ENCODE results near the gene FILIP1L.

FILIP1L gene

GRCh38 chr3:99923873-99924272 is 190.4 kb downstream of the FILIP1L start:
- no peak for DNase-seq (ENCODE audit: low spot score)

- no peak for DNase-seq (ENCODE audit: low spot score)
Observed at GRCh38 chr3:99921986-99922385, 192.3 kb downstream of the FILIP1L start.

- no peak for DNase-seq (ENCODE audit: low spot score)
Observed at GRCh38 chr3:99921377-99921695, 193.0 kb downstream of the FILIP1L start.

- no peak for DNase-seq (ENCODE audit: low spot score)
Observed at GRCh38 chr3:99920481-99921376, 193.6 kb downstream of the FILIP1L start.

GRCh38 chr3:99919694-99920093 is 194.6 kb downstream of the FILIP1L start:
- no peak for DNase-seq (ENCODE audit: low spot score)

GRCh38 chr3:99918715-99919114 is 195.6 kb downstream of the FILIP1L start:
- no peak for DNase-seq (ENCODE audit: low spot score)

- no peak for DNase-seq (ENCODE audit: low spot score)
Observed at GRCh38 chr3:99915906-99916432, 198.3 kb downstream of the FILIP1L start.

GRCh38 chr3:99911433-99911832 is 202.9 kb downstream of the FILIP1L start:
- no peak for DNase-seq (ENCODE audit: low spot score)

GRCh38 chr3:99910752-99911290 is 203.5 kb downstream of the FILIP1L start:
- no peak for DNase-seq (ENCODE audit: low spot score)

- no peak for DNase-seq (ENCODE audit: low spot score)
Observed at GRCh38 chr3:99909714-99910495, 204.4 kb downstream of the FILIP1L start.

GRCh38 chr3:99907959-99908544 is 206.2 kb downstream of the FILIP1L start:
- DNase-seq (ENCODE audit: low spot score): no peak

GRCh38 chr3:99903869-99904268 is 210.4 kb downstream of the FILIP1L start:
- no peak for DNase-seq (ENCODE audit: low spot score)

- no peak for DNase-seq (ENCODE audit: low spot score)
Observed at GRCh38 chr3:99902091-99902490, 212.2 kb downstream of the FILIP1L start.

GRCh38 chr3:99901200-99901926 is 212.9 kb downstream of the FILIP1L start:
- DNase-seq (ENCODE audit: low spot score): no peak

- DNase-seq (ENCODE audit: low spot score): no peak
Observed at GRCh38 chr3:99900248-99900647, 214.1 kb downstream of the FILIP1L start.

- no peak for DNase-seq (ENCODE audit: low spot score)
Observed at GRCh38 chr3:99899603-99900002, 214.7 kb downstream of the FILIP1L start.

- no peak for DNase-seq (ENCODE audit: low spot score)
Observed at GRCh38 chr3:99896482-99896881, 217.8 kb downstream of the FILIP1L start.

- DNase-seq (ENCODE audit: low spot score): no peak
Observed at GRCh38 chr3:99895703-99896441, 218.4 kb downstream of the FILIP1L start.

GRCh38 chr3:99895131-99895696 is 219.1 kb downstream of the FILIP1L start:
- no peak for DNase-seq (ENCODE audit: low spot score)

GRCh38 chr3:99892332-99892731 is 222.0 kb downstream of the FILIP1L start:
- DNase-seq (ENCODE audit: low spot score): no peak
